DMS53 (cell line): ENCODE data around the gene LDLRAD4.

Experiments
- DNase-seq: peaks from one replicate; lab custom pipeline; 2025; lab: John Stamatoyannopoulos, UW

The LDLRAD4 gene

GRCh38 chr18:13218368-13218991 lies at the start of gene LDLRAD4:
LDLRAD4 (plus strand) TSS chr18:13218760.
- peak; percentile 43 for DNase-seq

GRCh38 chr18:13173578-13174145 lies 44.9 kb upstream of the LDLRAD4 start:
- no peak for DNase-seq

GRCh38 chr18:13175266-13175665 lies 43.3 kb upstream of the LDLRAD4 start:
- no peak for DNase-seq

- peak; percentile 36 for DNase-seq
Observed at GRCh38 chr18:13175754-13176210, 42.8 kb upstream of the LDLRAD4 start.

- DNase-seq = peak; percentile 25
Observed at GRCh38 chr18:13176847-13177246, 41.7 kb upstream of the LDLRAD4 start.

GRCh38 chr18:13178197-13178596 lies 40.4 kb upstream of the LDLRAD4 start:
- no peak for DNase-seq

- no peak for DNase-seq
Observed at GRCh38 chr18:13178976-13179375, 39.6 kb upstream of the LDLRAD4 start.

- DNase-seq = peak; percentile 55
Observed at GRCh38 chr18:13179566-13180113, 38.9 kb upstream of the LDLRAD4 start.

GRCh38 chr18:13180614-13181375 lies 37.8 kb upstream of the LDLRAD4 start:
- DNase-seq = no peak

GRCh38 chr18:13181765-13182164 lies 36.8 kb upstream of the LDLRAD4 start:
- DNase-seq = no peak

GRCh38 chr18:13183359-13183758 lies 35.2 kb upstream of the LDLRAD4 start:
- DNase-seq = no peak

- no peak for DNase-seq
Observed at GRCh38 chr18:13183790-13184189, 34.8 kb upstream of the LDLRAD4 start.

- no peak for DNase-seq
Observed at GRCh38 chr18:13184396-13184795, 34.2 kb upstream of the LDLRAD4 start.

- DNase-seq = no peak
Observed at GRCh38 chr18:13185675-13186198, 32.8 kb upstream of the LDLRAD4 start.

GRCh38 chr18:13186687-13187086 lies 31.9 kb upstream of the LDLRAD4 start:
- DNase-seq = no peak

- no peak for DNase-seq
Observed at GRCh38 chr18:13187498-13187897, 31.1 kb upstream of the LDLRAD4 start.

- DNase-seq = no peak
Observed at GRCh38 chr18:13191031-13191430, 27.5 kb upstream of the LDLRAD4 start.

- DNase-seq = no peak
Observed at GRCh38 chr18:13191779-13192178, 26.8 kb upstream of the LDLRAD4 start.

GRCh38 chr18:13192970-13193369 lies 25.6 kb upstream of the LDLRAD4 start:
- DNase-seq = no peak

GRCh38 chr18:13194239-13194638 lies 24.3 kb upstream of the LDLRAD4 start:
- DNase-seq = no peak

- no peak for DNase-seq
Observed at GRCh38 chr18:13198701-13199100, 19.9 kb upstream of the LDLRAD4 start.

- no peak for DNase-seq
Observed at GRCh38 chr18:13199169-13199568, 19.4 kb upstream of the LDLRAD4 start.

GRCh38 chr18:13201292-13201691 lies 17.3 kb upstream of the LDLRAD4 start:
- no peak for DNase-seq
